LNCaP clone FGC (cell line): ENCODE measurements around the gene ZNF362.

Experiments used
- DNase-seq: peaks from one replicate; pipeline ENCODE4 v3.0.0-alpha.2; 2011; ENCODE audit warnings: low read depth
- H3K4me3 ChIP-seq: 2 replicates; pipeline ENCODE4 v1.5.1; 2011; ENCODE audit warnings: mild to moderate bottlenecking, low read depth, low read length, control low read depth
- CTCF ChIP-seq: IDR thresholded peaks from 2 replicates; pipeline ENCODE4 v1.5.1; 2012; ENCODE audit warnings: mild to moderate bottlenecking; ENCODE audit not compliant: control insufficient read depth, insufficient read depth; ENCODE audit errors: extremely low read depth

ZNF362 gene

GRCh38 chr1:33321178-33321577 is 64.9 kb downstream of the ZNF362 start:
- H3K4me3 ChIP-seq = no peak overlapping the region
- no peak for DNase-seq
- TF ChIP-seq CTCF = no peak

GRCh38 chr1:33322109-33322508 is 65.8 kb downstream of the ZNF362 start:
- no peak overlapping the region for H3K4me3 ChIP-seq
- no peak for TF ChIP-seq CTCF
- no peak for DNase-seq

GRCh38 chr1:33322870-33323585 is 66.7 kb downstream of the ZNF362 start:
- no peak for DNase-seq
- no peak overlapping the region for H3K4me3 ChIP-seq
- no peak for TF ChIP-seq CTCF

- DNase-seq = no peak
- H3K4me3 ChIP-seq = no peak overlapping the region
- TF ChIP-seq CTCF = no peak
Observed at GRCh38 chr1:33323663-33324477, 67.6 kb downstream of the ZNF362 start.

- no peak for DNase-seq
- H3K4me3 ChIP-seq = no peak overlapping the region
- TF ChIP-seq CTCF = no peak
Observed at GRCh38 chr1:33324677-33325575, 68.6 kb downstream of the ZNF362 start.

GRCh38 chr1:33326785-33327184 is 70.5 kb downstream of the ZNF362 start:
- TF ChIP-seq CTCF = no peak
- H3K4me3 ChIP-seq = no peak overlapping the region
- DNase-seq = no peak
